Liver (tissue), 9 donors: ENCODE data around the gene POLR3G. TPM values are rescaled to one million over a fixed set of nuclear protein-coding genes. Genes with fewer than 3 reads are reported as not detected.

ENCODE experiments used
- DNase-seq: peaks from one replicate; pipeline ENCODE4 v3.0.0-alpha.2; 2017; ENCODE audit warnings: low spot score
- H3K27ac ChIP-seq, 2 donors: one replicate each; pipeline ENCODE4 v1.7.0; 2013; ENCODE audit warnings: inconsistent platforms in 2 of 2, low read length in 2 of 2, control low read depth in 1 of 2, low read depth in 1 of 2, mild to moderate bottlenecking in 1 of 2
- H3K27me3 ChIP-seq, 4 donors: one replicate each; pipeline versions ENCODE4 v1.6.1 to v1.7.0; 2013; ENCODE audit warnings: low read length in 3 of 4, inconsistent platforms in 1 of 4, mild to moderate bottlenecking in 1 of 4, moderate library complexity in 1 of 4; ENCODE audit not compliant: control insufficient read depth in 4 of 4, insufficient read depth in 4 of 4
- H3K36me3 ChIP-seq, 4 donors: one replicate each; pipeline versions ENCODE4 v1.6.1 to v1.7.0; 2013; ENCODE audit warnings: low read length in 3 of 4, mild to moderate bottlenecking in 3 of 4, low read depth in 1 of 4, moderate library complexity in 1 of 4; ENCODE audit not compliant: control insufficient read depth in 4 of 4, insufficient read depth in 3 of 4
- H3K4me1 ChIP-seq, 4 donors: one replicate each; pipeline versions ENCODE4 v1.6.1 to v1.7.0; 2013; ENCODE audit warnings: low read length in 3 of 4, mild to moderate bottlenecking in 3 of 4, moderate library complexity in 1 of 4; ENCODE audit not compliant: control insufficient read depth in 4 of 4, insufficient read depth in 4 of 4
- H3K4me3 ChIP-seq, 3 donors: one replicate each; pipeline versions ENCODE4 v1.6.1 to v1.7.0; 2013; ENCODE audit warnings: low read length in 3 of 3, control low read depth in 1 of 3, low read depth in 1 of 3, mild to moderate bottlenecking in 1 of 3
- H3K9ac ChIP-seq, 2 donors: one replicate each; pipeline ENCODE4 v1.7.0; 2013; ENCODE audit warnings: low read length in 2 of 2, mild to moderate bottlenecking in 2 of 2, moderate library complexity in 2 of 2, control low read depth in 1 of 2, low read depth in 1 of 2
- H3K9me3 ChIP-seq, 4 donors: one replicate each; pipeline versions ENCODE4 v1.6.1 to v1.7.0; 2013; ENCODE audit warnings: low read length in 3 of 4; ENCODE audit not compliant: control insufficient read depth in 4 of 4
- ATF3 ChIP-seq: IDR thresholded peaks from 2 replicates; pipeline ENCODE4 v1.6.1; 2016; ENCODE audit warnings: antibody characterized with exemption
- CTCF ChIP-seq: fragments of 150-350 bp; IDR thresholded peaks from 2 replicates; pipeline ENCODE4 v1.5.1; 2017; ENCODE audit warnings: improper control_type of control experiment, low read depth, low read length; ENCODE audit not compliant: missing input control
- EGR1 ChIP-seq, 2 donors: IDR thresholded peaks; 2 replicates each; pipeline ENCODE4 v1.6.1; 2016 to 2018; ENCODE audit warnings: antibody characterized with exemption in 2 of 2, low read depth in 2 of 2
- FOXA1 ChIP-seq: IDR thresholded peaks from 2 replicates; pipeline ENCODE4 v1.6.1; 2016; ENCODE audit warnings: antibody characterized with exemption
- FOXA2 ChIP-seq: IDR thresholded peaks from 2 replicates; pipeline ENCODE4 v1.6.1; 2016; ENCODE audit warnings: antibody characterized with exemption
- GABPA ChIP-seq, 2 donors: IDR thresholded peaks in 1 of 2; conservative IDR thresholded peaks in 1 of 2; 2 replicates each; pipeline ENCODE4 v1.6.1; 2016; ENCODE audit warnings: antibody characterized with exemption in 2 of 2, mild to moderate bottlenecking in 1 of 2, moderate library complexity in 1 of 2
- HNF4A ChIP-seq, 2 donors: conservative IDR thresholded peaks; 2 replicates each; pipeline ENCODE4 v1.6.1; 2016; ENCODE audit warnings: antibody characterized with exemption in 2 of 2, mild to moderate bottlenecking in 2 of 2
- HNF4G ChIP-seq: IDR thresholded peaks from 2 replicates; pipeline ENCODE4 v1.6.1; 2016; ENCODE audit warnings: antibody characterized with exemption
- JUND ChIP-seq, 2 donors: IDR thresholded peaks; 2 replicates each; pipeline ENCODE4 v1.6.1; 2016; ENCODE audit warnings: antibody characterized with exemption in 2 of 2
- MAX ChIP-seq: IDR thresholded peaks from 2 replicates; pipeline ENCODE4 v1.6.1; 2016; ENCODE audit warnings: antibody characterized with exemption
- NR2F2 ChIP-seq: IDR thresholded peaks from 2 replicates; pipeline ENCODE4 v1.6.1; 2016; ENCODE audit warnings: antibody characterized with exemption
- RAD21 ChIP-seq, 2 donors: IDR thresholded peaks; 2 replicates each; pipeline ENCODE4 v1.6.1; 2016; ENCODE audit warnings: antibody characterized with exemption in 2 of 2, mild to moderate bottlenecking in 2 of 2
- REST ChIP-seq: IDR thresholded peaks from 2 replicates; pipeline ENCODE4 v1.6.1; 2016; ENCODE audit warnings: antibody characterized with exemption, mild to moderate bottlenecking
- RXRA ChIP-seq, 2 donors: IDR thresholded peaks; 2 replicates each; pipeline ENCODE4 v1.6.1; 2017 to 2018; ENCODE audit warnings: antibody characterized with exemption in 2 of 2, mild to moderate bottlenecking in 1 of 2
- SP1 ChIP-seq: IDR thresholded peaks from 2 replicates; pipeline ENCODE4 v1.6.1; 2018; ENCODE audit warnings: antibody characterized with exemption, mild to moderate bottlenecking
- TAF1 ChIP-seq: conservative IDR thresholded peaks from 2 replicates; pipeline ENCODE4 v1.6.1; 2016; ENCODE audit warnings: antibody characterized with exemption, mild to moderate bottlenecking
- YY1 ChIP-seq: IDR thresholded peaks from 2 replicates; pipeline ENCODE4 v1.6.1; 2016; ENCODE audit warnings: antibody characterized with exemption, mild to moderate bottlenecking
- ZBTB33 ChIP-seq: IDR thresholded peaks from 2 replicates; pipeline ENCODE4 v1.6.1; 2016; ENCODE audit warnings: antibody characterized with exemption
- WGBS: extraction: QIAGEN DNeasy Blood & Tissue Kit; methylation state at CpG from one replicate; pipeline ENCODE4 v1.1.7; 2013; 5-methylcytosine and 5-hydroxymethylcytosine counted together
- polyA plus RNA-seq, 2 donors: library from polyadenylated mRNA; stranded (reverse) in 1 of 2; unstranded in 1 of 2; fragments of 200-250 nt in 1 of 2; fragments of >200 nt in 1 of 2; fragmentation: Nextera tagmentation in 1 of 2; extraction: Ambion mirVana in 1 of 2; gene quantifications; one replicate each; pipeline versions ENCODE4 v1.2.1 to v1.2.3, GENCODE V29; 2013 to 2015
- total RNA-seq, 2 donors: library from RNA; depleted of rRNA; stranded (reverse); fragments of >200 nt; gene quantifications; one replicate each; pipeline ENCODE4 v1.2.3, GENCODE V29; 2014
- donor health status: healthy.
- donor health status: healthy.
- donor health status: healthy.
- donor health status: healthy.
- donor health status: healthy.

The POLR3G gene
- total and polyA plus RNA-seq, 4 donors, result 0.75 to 2.8 (median 1.2) TPM

- peak overlapping the region; percentile 39 to 51 for H3K27ac ChIP-seq
Observed at GRCh38 chr5:90477621-90478215, 3.1 kb downstream of the POLR3G start.

GRCh38 chr5:90479611-90480385, 5.1 kb downstream of the POLR3G start:
- no peaks in the 10 kb centered on the region for H3K27me3 ChIP-seq
- H3K9ac ChIP-seq, result no peak overlapping the region
- DNase-seq, result no peak
- TF ChIP-seq GABPA (IDR thresholded peaks at IDR 0.05 in 1 of 2, conservative IDR thresholded peaks at IDR 0.05 in 1 of 2) (no peak), SP1 (no peak), HNF4A (conservative IDR thresholded peaks at IDR 0.05) (no peak), TAF1 (no peak), HNF4G (no peak), FOXA1 (no peak), REST (no peak), ZBTB33 (no peak), CTCF (no peak), RXRA (IDR thresholded peaks at IDR 0.05) (no peak), MAX (no peak), YY1 (no peak), EGR1 (IDR thresholded peaks at IDR 0.05; ENCODE audit: low read depth in 2 of 2) (no peak), RAD21 (IDR thresholded peaks at IDR 0.05) (no peak), NR2F2 (no peak), FOXA2 (no peak), ATF3 (no peak), JUND (IDR thresholded peaks at IDR 0.05) (no peak)
- H3K9me3 ChIP-seq, result no peaks in the 10 kb centered on the region
- H3K4me3 ChIP-seq, result no peak overlapping the region
- no peak overlapping the region for H3K27ac ChIP-seq
- peaks cover 0 to 14% (median 1%) of the 10 kb centered on the region in 4 donors for H3K4me1 ChIP-seq
- H3K36me3 ChIP-seq, result no peaks in the 10 kb centered on the region

More at GRCh38 chr5:90477621-90478215, 3.1 kb downstream of the POLR3G start:
- 39% methylated on average over 8 of the region's 8 CpGs for WGBS
- Histone ChIP-seq H3K36me3 (no peaks in the 10 kb centered on the region), H3K4me3 (peak overlapping the region; percentile 28 to 69 (median 30)), H3K9ac (peak overlapping the region; percentile 33 to 69), H3K4me1 (peaks cover 0 to 27% (median 9%) of the 10 kb centered on the region in 4 donors), H3K9me3 (no peaks in the 10 kb centered on the region), H3K27me3 (no peaks in the 10 kb centered on the region)
- no peak for DNase-seq
- TF ChIP-seq HNF4A (conservative IDR thresholded peaks at IDR 0.05) (peak in 1 of 2 donors; percentile 22), HNF4G (no peak), GABPA (IDR thresholded peaks at IDR 0.05 in 1 of 2, conservative IDR thresholded peaks at IDR 0.05 in 1 of 2) (no peak)
